Measurements from ENCODE around the gene PVR. TPM values are rescaled to one million over a fixed set of nuclear protein-coding genes. Genes with fewer than 3 reads are reported as not detected.
"Not testable (repeated sequence)": the region's sequence is repeated elsewhere in the genome, so short reads cannot be mapped to it uniquely, and the experiment has no call there.

Gene PVR
- total RNA-seq, 2 experiments from 2014 or later: 0.67 to 0.82 TPM

DNA sequence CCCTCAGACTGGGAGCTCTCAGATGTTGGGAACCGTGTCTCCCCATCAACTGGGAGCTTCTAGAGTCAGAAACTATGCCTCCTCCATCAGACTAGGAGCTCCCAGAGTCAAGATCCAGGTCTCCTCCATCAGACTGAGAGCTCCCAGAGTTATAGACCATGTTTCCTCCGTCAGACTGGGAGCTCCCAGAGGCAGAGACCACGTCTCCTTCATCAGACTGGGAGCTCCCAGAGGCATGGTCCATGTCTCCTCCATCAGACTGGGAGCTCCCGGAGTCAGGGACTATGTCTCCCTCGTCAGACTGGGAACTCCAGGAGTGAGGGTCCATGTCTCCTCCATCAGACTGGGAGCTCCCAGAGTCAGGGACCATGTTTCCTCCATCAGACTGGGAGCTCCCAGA is 65.2 kb downstream of the PVR start:
- Histone ChIP-seq H3K4me3 (ENCODE audit: low read length) (no peak overlapping the region), H3K4me1 (ENCODE audit: insufficient read depth, low read length) (no peaks in the 10 kb centered on the region), H3K27me3 (ENCODE audit: control insufficient read depth in 1 of 2, insufficient read depth in 2 of 2, low read length in 2 of 2) (no peaks in the 10 kb centered on the region), H3K9me3 (ENCODE audit: control insufficient read depth in 1 of 2, insufficient read depth in 1 of 2, low read length in 2 of 2) (no peaks in the 10 kb centered on the region), H3K36me3 (ENCODE audit: insufficient read depth, low read length) (no peaks in the 10 kb centered on the region), H3K27ac (ENCODE audit: low read depth in 1 of 2, low read length in 2 of 2) (no peak overlapping the region)
- Mint-ChIP-seq H3K27ac (no peak overlapping the region), H3K36me3 (ENCODE audit: low read depth) (no peaks in the 10 kb centered on the region), H3K4me3 (no peak overlapping the region), H3K9me3 (no peaks in the 10 kb centered on the region), H3K4me1 (ENCODE audit: low read depth) (no peaks in the 10 kb centered on the region), H3K27me3 (no peaks in the 10 kb centered on the region)
- ChIA-PET CTCF (no interaction called here), POLR2A (no interaction called here)
- DNase-seq (no peak), ATAC-seq (ENCODE audit: poor library complexity) (no peak)
- TF ChIP-seq, protein P1, sequence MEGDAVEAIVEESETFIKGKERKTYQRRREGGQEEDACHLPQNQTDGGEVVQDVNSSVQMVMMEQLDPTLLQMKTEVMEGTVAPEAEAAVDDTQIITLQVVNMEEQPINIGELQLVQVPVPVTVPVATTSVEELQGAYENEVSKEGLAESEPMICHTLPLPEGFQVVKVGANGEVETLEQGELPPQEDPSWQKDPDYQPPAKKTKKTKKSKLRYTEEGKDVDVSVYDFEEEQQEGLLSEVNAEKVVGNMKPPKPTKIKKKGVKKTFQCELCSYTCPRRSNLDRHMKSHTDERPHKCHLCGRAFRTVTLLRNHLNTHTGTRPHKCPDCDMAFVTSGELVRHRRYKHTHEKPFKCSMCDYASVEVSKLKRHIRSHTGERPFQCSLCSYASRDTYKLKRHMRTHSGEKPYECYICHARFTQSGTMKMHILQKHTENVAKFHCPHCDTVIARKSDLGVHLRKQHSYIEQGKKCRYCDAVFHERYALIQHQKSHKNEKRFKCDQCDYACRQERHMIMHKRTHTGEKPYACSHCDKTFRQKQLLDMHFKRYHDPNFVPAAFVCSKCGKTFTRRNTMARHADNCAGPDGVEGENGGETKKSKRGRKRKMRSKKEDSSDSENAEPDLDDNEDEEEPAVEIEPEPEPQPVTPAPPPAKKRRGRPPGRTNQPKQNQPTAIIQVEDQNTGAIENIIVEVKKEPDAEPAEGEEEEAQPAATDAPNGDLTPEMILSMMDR (IDR thresholded peaks at IDR 0.05): no peak
- intact Hi-C loops (cut with DNase I, micrococcal nuclease): no loop called here

DNA sequence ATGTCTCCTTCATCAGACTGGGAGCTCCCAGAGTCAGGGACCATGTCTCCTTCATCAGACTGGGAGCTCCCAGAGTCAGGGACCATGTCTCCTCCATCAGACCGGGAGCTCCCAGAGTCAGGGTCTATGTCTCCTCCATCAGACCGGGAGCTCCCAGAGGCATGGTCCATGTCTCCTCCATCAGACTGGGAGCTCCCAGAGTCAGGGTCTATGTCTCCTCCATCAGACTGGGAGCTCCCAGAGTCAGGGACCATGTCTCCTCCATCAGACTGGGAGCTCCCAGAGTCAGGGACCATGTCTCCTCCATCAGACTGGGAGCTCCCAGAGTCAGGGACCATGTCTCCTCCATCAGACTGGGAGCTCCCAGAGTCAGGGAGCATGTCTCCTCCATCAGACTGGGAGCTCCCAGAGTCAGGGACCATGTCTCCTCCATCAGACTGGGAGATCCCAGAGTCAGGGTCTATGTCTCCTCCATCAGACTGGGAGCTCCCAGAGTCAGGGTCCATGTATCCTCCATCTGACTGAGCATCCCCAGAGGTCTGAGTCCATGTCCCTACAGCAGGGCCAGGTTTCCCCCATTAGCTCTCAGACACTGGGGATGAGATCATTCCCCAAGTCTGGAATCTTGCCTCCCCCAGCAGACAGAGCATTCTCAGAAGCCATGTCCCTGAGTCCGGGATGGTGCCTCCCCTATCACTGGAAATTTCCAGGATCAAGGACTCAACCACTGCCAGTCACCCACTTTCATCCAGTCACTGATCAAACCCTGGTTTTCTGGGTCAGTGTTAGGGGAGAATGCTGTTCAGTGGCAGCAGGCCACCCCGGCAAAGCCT is 65.9 kb downstream of the PVR start:
- H3K4me1 Mint-ChIP-seq (ENCODE audit: low read depth); ATAC-seq (ENCODE audit: poor library complexity); H3K4me3 ChIP-seq (ENCODE audit: low read length); POLR2A ChIA-PET; H3K27me3 ChIP-seq (ENCODE audit: control insufficient read depth in 1 of 2, insufficient read depth in 2 of 2, low read length in 2 of 2); H3K4me3 Mint-ChIP-seq; H3K27me3 Mint-ChIP-seq; H3K4me1 ChIP-seq (ENCODE audit: insufficient read depth, low read length); intact Hi-C loops (cut with DNase I, micrococcal nuclease); H3K27ac ChIP-seq (ENCODE audit: low read depth in 1 of 2, low read length in 2 of 2); DNase-seq; CTCF ChIA-PET; H3K36me3 Mint-ChIP-seq (ENCODE audit: low read depth); H3K9me3 ChIP-seq (ENCODE audit: control insufficient read depth in 1 of 2, insufficient read depth in 1 of 2, low read length in 2 of 2); H3K36me3 ChIP-seq (ENCODE audit: insufficient read depth, low read length); H3K27ac Mint-ChIP-seq; H3K9me3 Mint-ChIP-seq: not testable (repeated sequence)

DNA sequence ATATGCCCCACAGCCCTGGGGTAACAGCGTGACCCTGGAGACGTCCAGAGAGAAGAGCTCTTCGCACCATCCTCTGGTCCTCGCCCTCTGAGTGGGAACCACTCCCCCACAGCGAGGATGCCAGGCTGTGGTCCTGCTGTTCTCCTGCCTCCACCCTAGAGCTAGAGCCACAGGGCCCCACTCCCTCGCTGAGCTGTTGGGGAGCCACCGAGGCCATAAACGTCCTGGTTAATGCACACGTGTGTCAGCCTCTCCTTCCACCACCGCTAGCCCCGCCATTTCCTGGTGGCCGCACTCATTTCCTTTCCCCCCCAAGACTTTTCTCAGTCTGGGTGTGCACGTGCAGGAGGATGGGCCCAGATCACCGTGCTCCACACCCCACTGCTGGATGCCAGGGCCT is 66.8 kb downstream of the PVR start:
- H3K9me3 ChIP-seq (ENCODE audit: control insufficient read depth in 1 of 2, insufficient read depth in 1 of 2, low read length in 2 of 2): peaks cover 8 to 9% of the 10 kb centered on the region in 2 experiments
- DNase-seq (no peak), ATAC-seq (ENCODE audit: poor library complexity) (no peak)
- POLR2A ChIA-PET: no interaction called here
- no peak overlapping the region for H3K4me3 Mint-ChIP-seq
- CTCF ChIA-PET: no interaction called here
- H3K4me1 ChIP-seq (ENCODE audit: insufficient read depth, low read length): no peaks in the 10 kb centered on the region
- TF ChIP-seq, protein P1 (IDR thresholded peaks at IDR 0.05): no peak
- H3K27ac ChIP-seq (ENCODE audit: low read depth in 1 of 2, low read length in 2 of 2): no peak overlapping the region
- no peaks in the 10 kb centered on the region for H3K36me3 ChIP-seq (ENCODE audit: insufficient read depth, low read length)
- H3K4me1 Mint-ChIP-seq (ENCODE audit: low read depth): no peaks in the 10 kb centered on the region
- H3K27me3 ChIP-seq (ENCODE audit: control insufficient read depth in 1 of 2, insufficient read depth in 2 of 2, low read length in 2 of 2): no peaks in the 10 kb centered on the region
- intact Hi-C loops (cut with DNase I, micrococcal nuclease): no loop called here
- H3K27ac Mint-ChIP-seq: no peak overlapping the region
- H3K36me3 Mint-ChIP-seq (ENCODE audit: low read depth): no peaks in the 10 kb centered on the region
- H3K9me3 Mint-ChIP-seq: peaks cover 6% of the 10 kb centered on the region
- no peaks in the 10 kb centered on the region for H3K27me3 Mint-ChIP-seq
- H3K4me3 ChIP-seq (ENCODE audit: low read length): no peak overlapping the region

All from CD4-positive, alpha-beta T cell (primary cell).